ENCODE data around the gene GSDMA.
A peak's percentile ranks its signal among the peaks of the same experiment; 100 is the strongest.

GSDMA gene

DNA sequence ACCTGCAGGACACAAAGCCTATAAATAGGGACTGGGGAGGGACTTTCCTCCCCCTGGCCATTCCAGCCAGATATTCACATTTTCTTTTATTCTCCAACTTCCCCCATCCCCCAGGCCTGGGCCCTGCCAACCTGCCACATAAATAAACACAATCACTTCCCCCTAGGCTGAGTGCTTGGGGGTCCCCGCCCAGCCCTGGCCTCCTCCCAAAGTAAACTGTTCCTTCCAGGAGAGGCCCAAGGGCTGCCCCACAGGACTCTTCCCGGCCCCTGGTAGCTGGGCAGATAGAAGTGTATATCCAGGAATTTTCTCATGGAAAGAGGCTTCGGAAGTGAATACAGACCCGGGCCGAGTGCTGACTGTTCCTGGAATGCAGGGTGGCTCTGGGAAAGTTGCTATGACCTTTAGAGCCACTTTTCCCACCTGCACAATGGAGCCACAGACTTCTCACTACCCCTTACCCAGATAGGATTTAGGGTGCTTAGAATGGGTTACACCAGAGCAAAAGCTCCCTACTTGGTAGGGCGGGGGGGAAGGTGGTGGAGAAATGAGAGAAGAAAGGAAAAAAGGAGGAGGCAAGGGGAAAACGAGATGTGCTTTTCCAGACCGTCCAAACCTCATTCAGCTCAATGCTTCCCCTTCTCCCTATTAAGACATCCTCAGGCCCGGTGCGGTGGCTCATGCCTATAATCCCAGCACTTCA, 60.9 kb downstream of the GSDMA start:
- DNase-seq: no peak

DNA sequence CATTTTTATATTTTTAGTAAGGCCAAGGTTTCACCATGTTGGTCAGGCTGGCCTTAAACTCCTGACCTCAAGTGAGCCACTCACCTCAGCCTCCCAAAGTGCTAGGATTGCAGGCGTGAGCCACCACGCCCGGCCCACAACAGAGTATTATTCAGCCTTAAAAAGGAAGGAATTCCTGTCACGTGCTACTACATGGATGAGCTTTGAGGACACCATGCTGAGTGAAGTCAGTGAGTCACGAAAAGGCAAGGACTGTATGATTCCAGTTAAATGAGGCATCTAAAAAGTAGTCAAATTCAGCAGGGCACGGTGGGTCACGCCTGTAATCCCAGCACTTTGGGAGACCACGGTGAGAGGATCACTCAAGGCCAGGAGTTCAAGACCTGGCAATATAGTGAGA, 62.1 kb downstream of the GSDMA start:
- DNase-seq: no peak

DNA sequence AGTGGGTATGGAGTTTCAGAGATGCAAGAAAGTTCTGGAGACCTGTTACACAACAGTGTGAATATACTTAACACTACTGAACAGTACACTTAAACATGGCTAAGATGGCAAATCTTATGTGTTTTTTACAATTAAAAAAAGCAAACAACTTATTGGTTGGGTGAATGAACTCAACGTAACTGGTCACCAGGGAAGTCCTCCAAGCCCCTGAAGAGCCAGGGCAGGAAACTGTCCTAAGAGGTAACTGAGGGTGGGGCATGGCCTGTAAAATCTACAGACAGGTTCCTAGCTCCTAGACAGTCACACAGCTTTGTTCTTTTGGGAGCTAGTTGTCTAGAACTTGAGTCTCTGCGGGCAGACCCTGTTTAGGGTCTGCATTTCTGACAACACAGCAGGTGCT, 62.8 kb downstream of the GSDMA start:
- no peak for DNase-seq

DNA sequence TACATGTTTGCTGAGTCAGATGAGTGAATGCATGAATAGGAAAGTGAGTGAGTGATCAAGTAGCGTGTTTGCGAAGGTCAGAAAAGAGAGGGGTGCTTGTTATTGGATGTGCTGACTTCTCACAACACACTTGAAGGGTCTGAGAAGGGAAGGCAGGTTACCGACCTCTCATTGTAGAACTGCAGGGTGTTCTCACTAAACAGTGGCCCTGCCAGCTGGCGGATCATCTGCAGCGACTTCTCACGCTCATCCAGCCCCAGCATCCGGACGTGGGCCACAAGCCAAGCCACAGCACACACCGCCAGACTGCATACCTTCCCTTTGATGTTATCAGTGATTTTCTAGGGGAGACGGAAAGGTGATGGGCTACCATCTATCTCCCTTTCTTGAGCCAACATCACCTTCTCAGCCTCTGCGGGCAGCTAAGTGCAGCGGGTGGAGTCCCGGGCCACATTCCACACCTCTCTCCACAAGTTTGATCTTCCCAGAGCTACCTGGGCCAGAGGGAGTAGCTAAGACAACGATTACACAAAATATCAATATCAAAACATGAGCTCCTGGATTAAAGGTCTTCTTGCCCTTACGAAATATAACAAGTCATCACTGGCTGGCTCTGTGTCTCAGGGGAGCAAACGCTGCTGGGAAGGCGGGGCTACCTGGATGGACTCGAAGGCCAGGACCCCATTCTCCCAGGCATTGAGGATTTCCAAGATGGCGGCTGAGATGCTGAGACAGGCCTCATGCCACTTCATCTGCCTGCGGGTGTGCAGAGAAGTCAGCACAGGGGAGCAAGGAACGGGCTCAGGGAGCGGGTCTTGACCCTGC, 63.4 kb downstream of the GSDMA start:
- DNase-seq: peak in 5 of 6 experiments; percentile 9 to 55 (median 23)

DNA sequence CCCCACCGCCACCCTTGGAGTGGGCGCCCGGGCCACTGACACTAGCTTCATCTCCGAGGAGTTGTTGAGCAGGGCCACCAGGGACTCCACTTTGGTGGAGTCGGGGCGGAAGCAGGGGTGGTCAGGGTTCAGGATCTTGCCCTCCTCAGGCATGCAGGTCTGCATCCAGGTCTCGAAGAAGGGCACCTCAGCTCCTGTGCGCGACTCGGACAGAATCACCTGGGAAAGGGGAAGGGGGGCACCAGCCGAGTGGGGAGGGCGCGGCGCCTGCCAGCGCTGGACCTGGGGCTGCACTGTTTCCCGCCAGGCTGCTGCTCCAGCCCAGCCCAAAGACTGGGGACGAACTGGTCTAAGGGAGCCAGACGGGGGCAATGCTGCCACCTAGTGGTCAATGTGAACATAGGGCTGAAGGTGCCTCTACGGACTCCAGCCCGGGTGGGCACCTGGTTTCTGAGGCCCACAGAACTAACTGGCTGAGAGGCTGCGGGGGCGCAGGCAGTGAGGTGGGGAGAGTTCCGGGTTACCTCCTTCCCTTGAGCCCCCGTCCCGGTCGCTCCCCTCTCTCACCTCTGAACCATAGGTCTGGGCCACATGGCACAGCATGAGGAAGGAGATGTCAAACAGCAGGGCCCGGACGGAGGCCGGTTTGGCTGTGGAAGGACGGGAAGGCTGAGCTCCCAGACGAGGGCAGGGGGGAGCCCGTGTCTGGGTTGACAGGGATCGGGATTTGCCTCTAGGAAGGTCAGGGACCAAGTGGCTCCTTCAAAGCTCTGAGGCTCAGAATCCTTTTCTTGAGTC, 64.2 kb downstream of the GSDMA start:
- DNase-seq: peak; percentile 38 to 83 (median 64)
